ENCODE data around the gene ANKRD33B.
"Not testable (repeated sequence)": the region's sequence is repeated elsewhere in the genome, so short reads cannot be mapped to it uniquely, and the experiment has no call there.

Gene ANKRD33B

DNA sequence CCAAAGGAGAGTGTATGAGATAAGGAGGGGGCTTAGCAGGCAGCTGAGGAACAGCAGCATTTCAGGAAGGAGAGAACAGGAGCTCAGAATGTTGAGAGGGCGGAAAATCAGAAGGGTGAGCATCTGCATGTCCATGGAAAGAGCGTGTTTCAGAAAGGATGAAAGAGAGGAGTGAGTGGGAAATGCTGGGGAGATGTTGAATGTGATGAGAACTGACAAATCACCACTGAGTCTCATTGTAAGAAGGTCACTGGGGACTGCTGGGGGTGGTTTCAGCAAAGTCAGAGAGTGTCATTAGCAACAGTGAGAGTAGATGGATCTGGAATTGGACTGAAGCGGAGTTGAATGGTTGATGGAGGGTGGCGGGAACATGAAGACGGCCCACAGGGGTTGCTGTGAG is 65.8 kb downstream of the ANKRD33B start:
- no peak overlapping the region for H3K4me3 ChIP-seq (ENCODE audit: low read depth, low read length)
- DNase-seq (ENCODE audit: low read depth) = no peak

DNA sequence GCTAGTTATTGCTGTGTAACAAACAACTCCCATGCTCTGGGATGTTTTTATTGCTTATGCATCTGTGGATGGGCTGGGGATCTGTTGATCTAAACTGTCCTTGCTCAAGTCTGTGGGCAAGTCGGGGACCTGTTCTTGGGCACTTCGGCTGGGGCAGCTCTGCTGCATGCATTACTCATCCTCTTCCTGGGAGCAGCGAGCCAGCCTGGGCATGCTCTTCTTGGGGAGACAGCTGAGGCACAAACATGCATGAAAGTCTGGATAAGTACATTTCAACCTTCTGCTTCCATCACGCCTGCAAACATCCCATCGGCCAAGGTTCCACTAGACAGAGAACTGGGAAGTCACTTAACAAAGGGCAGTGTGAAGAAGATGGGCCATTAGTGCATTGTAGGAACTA is 66.3 kb downstream of the ANKRD33B start:
- no peak overlapping the region for H3K4me3 ChIP-seq (ENCODE audit: low read depth, low read length)
- DNase-seq (ENCODE audit: low read depth) = no peak

DNA sequence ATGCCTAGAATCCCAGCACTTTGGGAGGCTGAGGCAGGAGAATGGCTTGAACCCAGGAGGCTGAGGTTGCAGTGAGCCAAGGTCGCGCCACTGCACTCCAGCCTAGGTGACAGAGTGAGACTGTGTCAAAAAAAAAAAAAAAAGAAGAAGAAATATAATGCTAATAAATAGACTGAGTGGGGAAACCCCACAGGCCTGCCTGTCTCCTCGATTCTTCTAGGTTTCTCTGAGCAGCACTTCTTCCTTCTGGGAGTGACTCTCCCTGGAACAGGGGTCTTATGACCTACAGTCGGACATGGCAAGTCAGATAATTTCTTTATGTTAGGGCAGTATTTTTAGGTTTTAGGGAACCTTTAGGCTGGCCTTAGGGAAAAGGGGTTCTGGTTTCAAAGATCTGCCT is 66.9 kb downstream of the ANKRD33B start:
- H3K4me3 ChIP-seq (ENCODE audit: low read depth, low read length); DNase-seq (ENCODE audit: low read depth): not testable (repeated sequence)

DNA sequence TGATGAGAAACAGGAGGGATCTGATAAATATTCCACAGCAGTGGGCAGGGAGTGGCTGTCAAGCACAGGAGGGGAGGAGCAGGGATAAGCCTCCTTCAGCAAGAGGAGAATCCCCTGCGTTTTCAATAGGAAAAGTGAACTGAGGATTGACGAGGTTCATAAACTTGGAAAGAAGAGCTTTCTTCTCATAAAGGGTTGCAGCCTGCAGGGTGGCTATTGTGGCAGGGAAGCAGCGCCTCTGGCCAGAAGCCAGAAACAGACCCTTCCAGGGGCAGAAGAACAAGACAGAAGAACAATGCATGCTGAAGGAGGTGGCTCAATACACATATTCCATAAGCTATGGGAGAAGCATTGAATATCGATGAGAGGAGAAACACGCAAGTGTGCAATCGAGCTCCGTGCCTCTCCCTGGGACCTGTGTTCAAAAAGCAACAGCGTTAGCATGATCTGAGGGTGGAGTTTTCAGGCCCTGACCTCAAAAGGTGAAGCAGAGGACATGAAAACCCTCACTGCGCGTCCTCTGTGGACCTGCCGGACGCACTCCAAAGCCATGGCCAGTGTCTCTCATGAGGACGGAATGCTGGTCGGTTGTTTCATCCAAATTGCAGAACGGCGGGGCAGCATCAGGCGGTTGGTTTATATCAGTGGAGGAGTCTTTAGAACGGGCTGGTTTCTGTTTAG is 67.6 kb downstream of the ANKRD33B start:
- no peak overlapping the region for H3K4me3 ChIP-seq (ENCODE audit: low read depth, low read length)
- no peak for DNase-seq (ENCODE audit: low read depth)

DNA sequence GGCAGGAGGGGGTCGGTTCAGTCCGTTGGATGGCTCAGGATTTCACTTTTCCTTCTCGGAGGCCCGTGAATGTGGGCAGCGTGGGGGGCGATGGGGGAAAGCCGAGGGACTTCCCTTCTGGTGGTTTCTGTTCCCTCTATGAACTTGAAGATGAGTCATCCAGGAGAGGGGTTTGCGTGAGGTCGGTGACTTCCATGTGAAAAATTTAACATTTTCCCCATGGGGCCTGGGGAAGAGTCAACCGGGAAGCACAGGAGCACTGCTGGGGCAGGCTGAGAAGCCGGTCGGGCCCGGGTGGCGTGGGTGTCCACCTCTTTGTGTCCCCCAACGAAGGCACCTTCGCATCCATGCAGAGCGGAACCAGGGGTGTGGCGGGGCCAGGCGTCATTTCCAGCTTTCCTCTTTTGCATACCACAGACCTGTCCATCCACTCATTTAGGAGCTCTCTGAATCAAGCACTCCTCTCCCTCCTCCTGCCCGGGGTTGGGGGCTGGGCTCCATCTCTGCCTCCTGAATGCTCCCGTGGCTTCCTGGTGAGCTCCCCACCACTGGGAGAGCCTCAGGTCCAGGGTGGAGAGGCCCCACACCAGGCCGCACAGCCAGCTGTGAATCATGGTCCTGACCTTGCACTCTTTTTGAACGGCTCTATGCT is 68.4 kb downstream of the ANKRD33B start:
- peak; percentile 43 for DNase-seq (ENCODE audit: low read depth)
- no peak overlapping the region for H3K4me3 ChIP-seq (ENCODE audit: low read depth, low read length)

DNA sequence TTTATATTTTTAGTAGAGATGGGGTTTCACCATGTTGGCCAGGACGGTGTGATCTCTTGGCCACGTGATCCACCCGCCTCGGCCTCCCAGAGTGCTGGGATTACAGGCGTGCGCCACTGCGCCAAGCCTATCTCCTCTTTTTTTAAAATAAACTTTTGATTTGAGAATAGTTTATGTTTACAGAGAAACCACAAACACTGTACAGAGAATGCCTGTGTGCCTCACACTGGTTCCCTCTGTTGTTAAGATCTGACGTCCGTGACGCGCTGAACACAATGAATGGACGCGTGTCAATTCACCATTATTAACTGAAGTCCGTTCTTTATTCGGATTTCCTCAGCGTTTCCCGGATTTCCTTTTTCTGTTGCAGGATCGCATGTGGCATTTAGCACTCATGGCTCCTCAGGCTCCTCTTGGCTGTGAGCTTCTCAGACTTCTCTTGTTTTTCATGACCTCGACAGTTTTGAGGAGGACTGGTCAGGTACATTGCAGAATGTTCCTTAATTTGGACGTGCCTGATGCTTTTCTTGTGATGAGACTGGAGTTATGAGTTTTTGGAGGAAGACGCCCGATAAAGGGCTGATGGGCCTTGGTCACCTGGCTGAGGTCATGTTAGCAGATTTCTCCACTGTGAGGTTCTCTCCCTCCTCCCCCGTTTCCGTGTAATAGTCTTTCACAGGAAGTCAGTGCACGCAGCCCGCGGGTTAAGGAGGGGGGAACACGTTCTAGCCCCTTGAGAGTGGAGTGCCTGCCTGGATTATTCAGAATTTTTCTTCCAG is 69.6 kb downstream of the ANKRD33B start:
- no peak for DNase-seq (ENCODE audit: low read depth)
- H3K4me3 ChIP-seq (ENCODE audit: low read depth, low read length) = no peak overlapping the region

DNA sequence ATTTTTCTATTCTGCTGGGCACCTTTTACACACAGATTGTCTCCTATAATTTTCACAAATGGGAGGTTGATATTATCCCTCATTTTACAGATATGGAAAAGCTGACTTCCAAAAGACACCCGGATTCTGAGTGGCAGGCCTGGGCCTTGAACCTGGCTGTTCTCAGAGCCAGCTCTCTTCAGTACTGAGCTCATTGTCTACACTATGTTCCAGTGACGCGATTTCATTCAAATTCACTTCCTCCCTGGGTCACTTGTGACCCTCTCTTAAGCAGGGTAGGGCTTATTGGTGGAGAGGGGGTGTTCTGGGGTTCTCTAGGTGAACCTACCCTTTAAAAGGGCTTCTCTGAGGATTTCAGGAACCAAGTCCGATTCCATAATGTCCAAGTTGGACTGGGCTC is 70.2 kb downstream of the ANKRD33B start:
- no peak overlapping the region for H3K4me3 ChIP-seq (ENCODE audit: low read depth, low read length)
- no peak for DNase-seq (ENCODE audit: low read depth)

DNA sequence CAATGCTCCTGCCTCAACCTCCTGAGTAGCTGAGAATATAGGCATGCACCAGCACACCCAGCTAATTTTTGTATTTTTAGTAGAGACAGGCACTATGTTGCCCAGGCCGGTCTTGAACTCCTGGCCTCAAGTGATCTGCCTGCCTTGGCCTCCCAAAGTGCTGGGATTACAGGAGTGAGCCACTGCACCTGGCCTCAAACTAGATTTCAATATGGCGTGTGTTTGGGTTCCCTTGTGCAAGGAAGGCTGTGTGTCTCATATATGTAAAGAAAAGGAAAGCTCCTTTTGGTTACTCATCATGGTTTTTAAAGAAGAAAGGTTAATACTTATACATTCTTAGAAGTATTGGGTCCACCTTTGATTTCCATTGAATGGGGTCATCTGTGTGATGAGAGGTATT is 70.7 kb downstream of the ANKRD33B start:
- DNase-seq (ENCODE audit: low read depth) = no peak
- H3K4me3 ChIP-seq (ENCODE audit: low read depth, low read length) = no peak overlapping the region

DNA sequence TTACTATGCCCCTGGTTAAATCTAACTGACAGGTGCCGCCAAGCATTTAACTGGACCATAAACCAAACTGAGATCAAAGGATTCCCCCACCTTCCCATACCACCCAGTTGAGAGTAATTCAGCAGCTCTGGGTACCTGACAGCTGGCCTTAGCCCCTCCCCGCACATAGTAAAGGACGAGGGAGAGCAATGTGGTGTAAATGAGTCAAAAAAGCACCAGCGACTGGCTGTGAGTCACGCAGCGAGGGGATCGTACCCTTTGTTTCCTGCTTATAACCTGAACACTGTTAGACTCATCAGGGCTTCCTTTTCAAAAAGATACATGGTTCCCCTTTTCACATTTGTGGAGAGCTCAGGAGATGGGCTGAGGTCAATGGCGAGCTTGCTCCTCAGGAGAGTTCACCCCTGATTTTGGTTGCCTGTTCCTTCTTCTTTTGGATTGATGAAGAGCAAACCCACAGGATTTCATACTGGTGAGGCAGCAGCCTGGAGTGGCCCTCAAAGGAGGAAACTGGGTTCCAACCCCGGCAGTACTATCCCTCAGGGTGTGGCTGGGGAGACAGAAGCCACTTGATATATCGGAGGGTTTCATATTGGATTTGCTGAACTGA is 71.5 kb downstream of the ANKRD33B start:
- no peak overlapping the region for H3K4me3 ChIP-seq (ENCODE audit: low read depth, low read length)
- peak; percentile 17 for DNase-seq (ENCODE audit: low read depth)

DNA sequence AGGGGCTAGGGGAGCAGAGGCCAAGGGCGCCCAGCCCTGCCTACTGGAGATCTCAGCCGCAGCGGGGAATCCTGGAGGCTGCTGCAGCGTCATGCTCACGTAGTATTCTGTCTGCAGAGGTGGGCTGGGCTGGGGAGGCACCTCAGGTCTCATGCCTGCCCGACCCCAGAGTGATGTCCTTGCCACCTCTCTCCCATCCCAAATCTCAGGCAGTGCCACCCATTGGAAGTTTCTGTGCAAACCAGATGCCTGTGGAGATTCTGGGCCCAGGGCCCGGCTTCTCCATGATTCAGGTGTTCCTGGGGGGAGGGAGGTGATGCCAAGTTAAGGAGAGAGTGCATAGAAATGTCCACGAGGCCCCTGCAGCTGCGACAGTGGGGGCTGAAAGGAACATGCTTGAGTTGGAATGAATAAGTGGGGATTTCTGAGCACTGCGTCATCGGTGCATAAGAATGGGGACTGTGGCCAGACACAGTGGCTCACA is 72.0 kb downstream of the ANKRD33B start:
- no peak for DNase-seq (ENCODE audit: low read depth)
- no peak overlapping the region for H3K4me3 ChIP-seq (ENCODE audit: low read depth, low read length)

DNA sequence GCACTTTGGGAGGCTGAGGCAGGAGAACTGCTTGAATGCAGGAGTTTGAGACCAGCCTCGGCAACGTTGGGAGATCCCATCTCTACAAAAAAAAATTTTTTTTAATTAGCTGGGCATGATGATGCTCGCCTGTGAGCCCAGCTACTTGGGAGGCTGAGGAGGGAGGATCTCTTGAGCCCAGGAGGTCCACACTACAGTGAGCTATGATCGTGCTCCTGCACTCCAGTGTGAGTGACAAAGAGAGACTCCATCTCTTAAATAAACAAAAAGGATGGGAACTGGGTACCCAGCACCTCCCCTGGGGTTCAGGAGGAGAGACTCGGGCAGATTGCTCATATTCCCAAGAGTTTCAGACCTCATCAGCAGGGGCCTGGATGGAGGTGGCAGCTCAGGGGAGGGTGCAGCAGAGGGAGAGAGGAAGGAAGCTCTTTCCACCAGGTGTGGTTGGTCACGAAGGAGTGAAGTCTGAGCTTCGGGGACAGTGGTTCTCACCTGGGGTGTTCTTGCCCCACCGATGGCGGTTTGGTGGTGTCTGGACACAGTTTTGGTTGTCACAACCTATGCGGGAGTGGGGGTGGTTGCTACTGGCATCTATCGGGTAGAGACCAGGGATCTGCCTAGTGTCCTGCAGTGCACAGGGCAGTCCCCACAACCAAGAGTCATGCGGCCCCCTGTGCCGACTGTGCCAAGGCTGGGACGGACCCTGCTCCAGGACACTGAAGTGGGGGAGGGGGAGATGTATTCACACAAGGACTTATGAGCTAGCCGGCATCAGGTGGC is 72.7 kb downstream of the ANKRD33B start:
- no peak overlapping the region for H3K4me3 ChIP-seq (ENCODE audit: low read depth, low read length)
- DNase-seq (ENCODE audit: low read depth) = no peak

DNA sequence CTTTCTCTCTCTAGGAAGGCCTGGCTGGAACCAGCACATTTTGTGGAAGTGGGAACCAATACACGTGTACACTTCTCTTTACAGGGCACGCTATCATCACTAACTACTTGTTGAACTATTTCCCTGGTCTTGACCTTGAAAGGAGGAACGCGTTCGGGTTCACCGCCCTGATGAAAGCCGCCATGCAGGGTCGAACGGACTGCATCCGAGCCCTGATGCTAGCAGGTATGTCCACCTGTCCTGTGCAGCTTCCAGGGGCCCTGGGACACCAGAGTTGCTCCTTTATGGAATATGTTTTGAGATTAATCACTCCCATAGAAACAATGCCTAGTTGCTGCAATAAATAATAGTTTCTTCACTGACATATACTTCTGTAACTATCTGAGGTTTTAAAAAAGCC is 74.1 kb downstream of the ANKRD33B start:
- no peak overlapping the region for H3K4me3 ChIP-seq (ENCODE audit: low read depth, low read length)
- no peak for DNase-seq (ENCODE audit: low read depth)

DNA sequence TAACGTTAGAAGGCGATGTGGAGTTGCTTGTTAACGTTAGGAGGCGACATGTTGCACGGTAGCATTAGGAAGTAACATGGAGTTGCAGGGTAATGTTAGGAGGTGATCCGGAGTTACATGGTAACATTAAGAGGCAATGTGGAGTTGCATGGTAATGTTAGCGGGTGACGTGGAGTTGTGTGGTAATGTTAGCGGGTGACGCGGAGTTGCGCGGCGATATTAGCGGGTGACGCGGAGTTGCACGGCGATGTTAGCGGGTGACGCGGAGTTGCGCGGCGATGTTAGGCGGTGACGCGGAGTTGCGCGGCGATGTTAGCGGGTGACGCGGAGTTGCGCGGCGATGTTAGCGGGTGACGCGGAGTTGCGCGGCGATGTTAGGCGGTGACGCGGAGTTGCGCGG is 74.9 kb downstream of the ANKRD33B start:
- H3K4me3 ChIP-seq (ENCODE audit: low read depth, low read length); DNase-seq (ENCODE audit: low read depth): not testable (repeated sequence)

DNA sequence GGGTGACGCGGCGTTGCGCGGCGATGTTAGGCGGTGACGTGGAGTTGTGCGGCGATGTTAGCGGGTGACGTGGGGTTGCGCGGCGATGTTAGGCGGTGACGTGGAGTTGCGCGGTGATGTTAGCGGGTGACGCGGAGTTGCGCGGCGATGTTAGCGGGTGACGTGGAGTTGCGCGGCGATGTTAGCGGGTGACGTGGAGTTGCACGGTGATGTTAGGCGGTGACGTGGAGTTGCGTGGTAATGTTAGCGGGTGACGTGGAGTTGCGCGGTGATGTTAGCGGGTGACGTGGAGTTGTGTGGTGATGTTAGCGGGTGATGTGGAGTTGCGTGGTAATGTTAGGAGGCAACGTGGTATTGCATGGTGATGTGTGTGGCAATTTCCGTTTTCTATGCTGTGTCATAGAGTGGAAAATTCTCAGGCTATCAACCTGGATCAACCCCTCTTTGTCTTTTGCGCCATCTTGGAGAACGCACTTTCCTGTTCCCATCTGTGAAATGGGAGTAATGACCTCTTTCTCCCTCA is 76.0 kb downstream of the ANKRD33B start:
- DNase-seq (ENCODE audit: low read depth) = no peak
- no peak overlapping the region for H3K4me3 ChIP-seq (ENCODE audit: low read depth, low read length)

DNA sequence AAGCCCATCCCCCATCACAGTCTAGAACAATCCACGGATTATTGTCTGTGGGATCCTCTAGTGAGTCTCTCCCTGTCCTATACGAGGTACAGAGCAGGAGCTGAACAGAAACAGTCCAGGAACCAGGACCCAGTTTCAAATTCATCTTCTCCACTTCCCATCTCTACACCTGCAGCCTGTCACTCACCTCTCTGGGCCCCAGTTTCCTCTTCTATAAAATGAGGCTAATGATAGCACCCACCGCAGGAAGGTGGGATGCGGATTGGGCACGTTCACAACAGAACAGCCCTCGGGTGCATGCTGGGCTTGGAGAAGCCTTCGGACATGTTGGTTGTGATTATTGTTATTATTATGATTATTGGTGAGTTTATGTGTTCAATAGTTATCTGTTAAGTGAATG is 78.5 kb downstream of the ANKRD33B start:
- no peak for DNase-seq (ENCODE audit: low read depth)
- H3K4me3 ChIP-seq (ENCODE audit: low read depth, low read length) = no peak overlapping the region

DNA sequence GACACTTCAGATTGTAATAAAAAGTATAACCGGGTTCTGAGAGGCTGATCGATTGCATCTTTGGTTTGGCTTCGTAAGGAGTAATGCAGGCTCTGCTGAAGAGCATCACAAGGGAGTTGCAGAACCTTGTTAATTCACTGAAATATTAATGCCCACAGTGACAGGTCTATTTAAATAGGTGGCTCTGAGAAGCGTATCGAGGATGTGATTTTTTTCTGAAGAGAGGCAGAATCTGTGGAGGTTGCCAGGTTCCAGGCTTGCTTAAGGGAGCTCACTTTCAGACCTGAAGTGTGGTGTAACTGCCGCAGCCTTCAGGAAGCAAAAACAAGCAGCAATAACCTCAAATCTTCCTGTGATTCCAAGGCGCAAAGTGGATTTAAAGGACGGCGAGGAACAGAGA is 80.3 kb downstream of the ANKRD33B start:
- no peak overlapping the region for H3K4me3 ChIP-seq (ENCODE audit: low read depth, low read length)
- DNase-seq (ENCODE audit: low read depth) = no peak

DNA sequence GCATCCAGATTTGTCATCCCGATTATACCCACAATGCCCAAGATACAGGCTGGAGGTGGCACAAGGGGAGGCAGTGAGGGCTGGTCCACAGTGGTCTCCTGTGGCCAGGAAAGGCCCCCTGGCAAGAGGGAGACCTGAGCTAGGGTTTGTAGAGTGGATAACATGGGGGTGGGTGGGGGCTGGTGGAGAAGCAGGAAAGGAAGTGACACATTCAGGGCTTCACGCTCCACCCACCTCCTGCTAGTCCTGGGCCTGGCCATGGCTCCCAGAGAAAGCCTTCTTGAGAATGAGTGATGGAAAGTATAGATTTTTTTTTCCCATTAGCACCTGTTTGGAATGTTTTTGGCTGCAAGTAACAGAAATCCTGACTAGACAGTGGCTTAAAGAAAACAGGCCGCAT is 81.3 kb downstream of the ANKRD33B start:
- no peak for DNase-seq (ENCODE audit: low read depth)
- H3K4me3 ChIP-seq (ENCODE audit: low read depth, low read length) = no peak overlapping the region

DNA sequence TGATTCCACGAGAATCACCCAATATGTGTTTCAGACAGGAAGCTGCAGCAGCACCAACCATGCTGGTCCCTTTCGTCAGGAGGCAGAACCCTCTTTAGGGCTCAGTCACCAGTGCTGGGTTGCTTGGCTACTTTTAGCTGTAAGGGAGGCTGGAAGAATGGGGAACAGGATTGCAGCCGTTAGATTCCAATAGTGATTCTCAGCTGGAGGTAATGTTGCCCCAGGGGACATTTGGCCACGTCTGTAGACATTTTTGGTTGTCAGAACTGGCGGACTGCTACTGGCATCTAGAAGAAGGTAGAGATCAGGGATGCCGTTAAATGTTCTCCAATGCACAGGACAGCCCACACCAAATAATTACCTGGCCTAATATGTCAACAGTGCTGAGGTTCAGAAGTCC is 81.8 kb downstream of the ANKRD33B start:
- H3K4me3 ChIP-seq (ENCODE audit: low read depth, low read length) = no peak overlapping the region
- DNase-seq (ENCODE audit: low read depth) = no peak

DNA sequence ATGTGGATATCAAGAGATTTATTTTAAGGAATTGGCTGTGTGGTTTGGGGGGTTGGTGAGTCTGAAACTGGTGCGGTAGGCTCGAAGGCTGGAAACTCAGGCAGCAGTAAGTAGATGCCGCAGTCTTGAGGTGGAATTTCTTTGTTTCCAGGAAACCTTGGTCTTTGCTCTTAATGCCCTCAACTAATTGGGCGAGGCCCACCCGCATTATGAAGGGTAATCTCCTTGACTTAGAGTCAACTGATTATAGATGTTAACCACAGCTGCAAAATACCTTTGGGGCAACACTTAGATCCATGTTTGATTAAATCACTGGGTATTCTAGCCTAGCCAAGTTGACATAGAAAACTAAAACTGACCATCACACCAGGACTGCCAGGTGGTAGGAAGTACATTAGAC is 83.8 kb downstream of the ANKRD33B start:
- H3K4me3 ChIP-seq (ENCODE audit: low read depth, low read length) = no peak overlapping the region
- DNase-seq (ENCODE audit: low read depth) = no peak

Measured in skeletal muscle cell (primary cell).